ENCODE data around the gene AMFR.

DNA sequence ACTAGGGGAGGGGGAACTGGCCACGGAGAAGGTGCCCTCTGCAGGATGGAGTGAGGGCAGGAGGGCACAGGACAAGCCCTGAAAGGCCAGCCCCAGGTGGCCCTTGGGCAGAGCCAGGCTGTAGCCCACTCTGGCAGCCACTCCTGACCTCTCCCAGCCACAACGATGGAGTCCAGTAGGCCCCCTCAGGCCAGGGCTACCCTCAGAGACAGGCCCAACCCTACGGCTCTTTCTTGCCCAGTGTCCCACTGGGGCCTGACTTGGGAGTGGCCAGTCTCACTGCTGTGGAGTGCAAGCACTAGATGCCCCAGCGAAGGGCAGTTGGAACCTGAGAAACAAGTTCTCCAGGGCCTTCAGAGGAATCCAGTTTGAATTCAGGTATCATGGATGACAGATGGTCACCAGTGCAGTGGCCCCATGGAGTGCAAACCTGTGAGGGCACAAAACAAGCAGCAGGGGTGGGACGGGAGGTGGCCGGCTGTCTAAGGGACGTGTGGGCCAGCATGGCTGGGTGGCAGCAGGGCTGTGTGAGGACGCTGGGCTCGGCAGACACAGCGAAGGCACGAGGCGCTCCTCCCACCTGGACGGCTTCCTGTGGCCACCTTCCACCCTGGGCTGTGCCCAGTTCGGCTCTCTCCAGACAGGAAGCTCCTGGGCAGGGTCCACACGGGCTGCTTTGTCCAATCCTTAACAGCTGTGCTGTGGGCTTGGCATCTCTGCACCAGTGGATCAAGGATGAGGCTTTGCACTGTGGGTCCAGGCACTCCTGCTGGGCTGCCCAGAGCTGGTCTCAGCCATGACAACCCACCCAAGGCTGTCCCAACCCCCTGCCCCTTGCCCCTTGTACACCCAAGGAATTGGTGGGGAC lies 72.1 kb downstream of the AMFR start:
- TF ChIP-seq TAF1 (IDR thresholded peaks at IDR 0.05; ENCODE audit: borderline replicate concordance, low read depth, low read length) (no peak), POLR2A (IDR thresholded peaks at IDR 0.05; ENCODE audit: low read depth, low read length) (no peak), POLR2AphosphoS5 (IDR thresholded peaks at IDR 0.05; ENCODE audit: low read depth, low read length) (no peak)

All from GM12892 (cell line).